ENCODE data around the gene TMEM207. TPM values are rescaled to one million over a fixed set of nuclear protein-coding genes. Genes with fewer than 3 reads are reported as not detected.

TMEM207 gene
- total RNA-seq, 2 donors from 2014 or later = not detected

GRCh38 chr3:190467922-190468321 lies 18.2 kb upstream of the TMEM207 start:
- no peak for ATAC-seq (ENCODE audit: insufficient number of reproducible peaks, low FRiP score, low read depth)
- no peaks in the 10 kb centered on the region for H3K9me3 ChIP-seq
- TF ChIP-seq CTCF (IDR thresholded peaks at IDR 0.05) = no peak
- DNase-seq (ENCODE audit: low spot score) = no peak
- H3K27ac ChIP-seq = no peak overlapping the region
- H3K4me1 ChIP-seq (ENCODE audit: control insufficient read depth in 1 of 2, low read depth in 2 of 2) = no peaks in the 10 kb centered on the region
- no peak overlapping the region for H3K4me3 ChIP-seq
- H3K27me3 ChIP-seq (replicated peaks; ENCODE audit: insufficient read depth) = no peaks in the 10 kb centered on the region
- H3K36me3 ChIP-seq = no peaks in the 10 kb centered on the region

GRCh38 chr3:190458040-190458439 lies 8.3 kb upstream of the TMEM207 start:
- no peak for ATAC-seq (ENCODE audit: insufficient number of reproducible peaks, low FRiP score, low read depth)
- Histone ChIP-seq H3K9me3 (no peaks in the 10 kb centered on the region), H3K4me1 (ENCODE audit: control insufficient read depth in 1 of 2, low read depth in 2 of 2) (no peaks in the 10 kb centered on the region), H3K27ac (no peak overlapping the region), H3K36me3 (no peaks in the 10 kb centered on the region), H3K4me3 (no peak overlapping the region), H3K27me3 (replicated peaks; ENCODE audit: insufficient read depth) (no peaks in the 10 kb centered on the region)
- no peak for TF ChIP-seq CTCF (IDR thresholded peaks at IDR 0.05)
- DNase-seq (ENCODE audit: low spot score) = no peak

GRCh38 chr3:190456770-190457169 lies 7.1 kb upstream of the TMEM207 start:
- no peaks in the 10 kb centered on the region for H3K27me3 ChIP-seq (replicated peaks; ENCODE audit: insufficient read depth)
- no peak for TF ChIP-seq CTCF (IDR thresholded peaks at IDR 0.05)
- no peak for ATAC-seq (ENCODE audit: insufficient number of reproducible peaks, low FRiP score, low read depth)
- DNase-seq (ENCODE audit: low spot score) = no peak
- no peaks in the 10 kb centered on the region for H3K9me3 ChIP-seq
- H3K4me1 ChIP-seq (ENCODE audit: control insufficient read depth in 1 of 2, low read depth in 2 of 2) = no peaks in the 10 kb centered on the region
- no peaks in the 10 kb centered on the region for H3K36me3 ChIP-seq
- H3K4me3 ChIP-seq = no peak overlapping the region
- H3K27ac ChIP-seq = no peak overlapping the region

GRCh38 chr3:190455828-190456227 lies 6.1 kb upstream of the TMEM207 start:
- no peak overlapping the region for H3K27ac ChIP-seq
- no peaks in the 10 kb centered on the region for H3K9me3 ChIP-seq
- H3K27me3 ChIP-seq (replicated peaks; ENCODE audit: insufficient read depth) = no peaks in the 10 kb centered on the region
- H3K36me3 ChIP-seq = no peaks in the 10 kb centered on the region
- no peaks in the 10 kb centered on the region for H3K4me1 ChIP-seq (ENCODE audit: control insufficient read depth in 1 of 2, low read depth in 2 of 2)
- H3K4me3 ChIP-seq = no peak overlapping the region
- no peak for DNase-seq (ENCODE audit: low spot score)
- no peak for ATAC-seq (ENCODE audit: insufficient number of reproducible peaks, low FRiP score, low read depth)
- no peak for TF ChIP-seq CTCF (IDR thresholded peaks at IDR 0.05)

GRCh38 chr3:190448256-190448655 lies 1.4 kb downstream of the TMEM207 start:
- DNase-seq (ENCODE audit: low spot score) (no peak), ATAC-seq (ENCODE audit: insufficient number of reproducible peaks, low FRiP score, low read depth) (no peak)
- H3K27ac ChIP-seq = no peak overlapping the region
- no peak for TF ChIP-seq CTCF (IDR thresholded peaks at IDR 0.05)
- no peak overlapping the region for H3K4me3 ChIP-seq
- no peaks in the 10 kb centered on the region for H3K27me3 ChIP-seq (replicated peaks; ENCODE audit: insufficient read depth)
- no peaks in the 10 kb centered on the region for H3K9me3 ChIP-seq
- no peaks in the 10 kb centered on the region for H3K36me3 ChIP-seq
- no peaks in the 10 kb centered on the region for H3K4me1 ChIP-seq (ENCODE audit: control insufficient read depth in 1 of 2, low read depth in 2 of 2)

Data from thoracic aorta (tissue), 2 donors.